NCI-H446 (cell line): ENCODE data around the gene ADAMTS20.

Source experiments
- DNase-seq, 2 experiments: peaks; one replicate each; lab custom pipeline; 2025; lab: John Stamatoyannopoulos, UW

The ADAMTS20 gene

GRCh38 chr12:43312991-43313505 lies 239.0 kb downstream of the ADAMTS20 start:
- no peak for DNase-seq

GRCh38 chr12:43310596-43310995 lies 241.4 kb downstream of the ADAMTS20 start:
- DNase-seq = no peak

GRCh38 chr12:43309959-43310358 lies 242.0 kb downstream of the ADAMTS20 start:
- no peak for DNase-seq

DNA sequence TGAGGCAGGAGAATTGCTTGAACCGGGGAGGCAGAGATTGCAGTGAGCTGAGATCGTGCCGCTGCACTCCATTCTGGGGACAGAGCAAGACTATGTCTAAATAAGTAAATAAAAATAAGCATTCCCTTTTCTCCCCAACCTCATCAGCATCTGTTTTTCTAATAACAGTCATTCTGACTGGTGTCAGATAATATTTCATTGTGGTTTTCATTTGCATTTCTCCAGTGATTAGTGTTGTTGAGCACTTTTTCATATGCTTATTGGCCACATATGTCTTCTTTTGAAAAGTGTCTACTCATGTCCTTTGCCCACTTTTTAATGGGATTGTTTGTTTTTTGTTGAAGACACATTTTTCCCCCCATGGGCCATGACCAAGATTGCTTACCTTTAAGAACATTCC lies 243.2 kb downstream of the ADAMTS20 start:
- no peak for DNase-seq

DNA sequence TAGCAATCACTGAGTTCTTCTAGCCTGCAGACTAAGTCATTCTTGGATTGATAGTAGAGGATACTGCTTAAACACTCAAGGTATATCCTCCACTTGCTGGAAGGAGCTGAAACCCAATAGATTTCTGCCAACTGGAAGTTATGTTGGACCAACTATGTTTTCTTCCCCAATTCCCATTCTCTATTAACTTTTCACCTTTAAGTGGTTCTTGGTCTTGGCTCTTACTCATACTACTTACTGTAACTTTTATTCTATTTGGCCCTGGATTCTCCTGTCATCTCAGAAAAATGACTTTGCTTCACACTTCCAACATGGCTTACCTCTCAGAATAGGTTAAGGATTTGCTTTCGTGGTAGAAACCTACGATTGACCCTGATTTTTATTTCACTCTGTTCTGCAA lies 244.9 kb downstream of the ADAMTS20 start:
- DNase-seq = no peak

DNA sequence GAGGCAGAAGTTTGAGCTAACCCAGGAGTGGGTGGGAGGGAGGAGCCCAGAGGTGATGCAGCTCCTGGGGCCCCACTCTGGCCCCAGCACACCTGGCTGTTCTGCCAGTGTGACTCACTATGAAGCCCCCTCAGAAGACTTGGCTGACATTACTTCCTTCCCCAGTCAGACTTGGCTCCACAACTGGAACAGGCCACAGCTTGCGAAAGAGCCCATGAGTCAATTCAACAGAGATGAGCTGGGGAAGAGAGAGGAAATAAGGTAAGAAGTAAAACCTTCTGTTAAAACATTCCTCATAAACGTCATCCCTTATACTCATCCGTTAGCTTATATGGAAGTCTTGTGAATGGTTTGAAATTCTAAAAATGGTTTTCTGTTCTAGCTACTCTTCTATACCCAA lies 245.9 kb downstream of the ADAMTS20 start:
- no peak for DNase-seq

DNA sequence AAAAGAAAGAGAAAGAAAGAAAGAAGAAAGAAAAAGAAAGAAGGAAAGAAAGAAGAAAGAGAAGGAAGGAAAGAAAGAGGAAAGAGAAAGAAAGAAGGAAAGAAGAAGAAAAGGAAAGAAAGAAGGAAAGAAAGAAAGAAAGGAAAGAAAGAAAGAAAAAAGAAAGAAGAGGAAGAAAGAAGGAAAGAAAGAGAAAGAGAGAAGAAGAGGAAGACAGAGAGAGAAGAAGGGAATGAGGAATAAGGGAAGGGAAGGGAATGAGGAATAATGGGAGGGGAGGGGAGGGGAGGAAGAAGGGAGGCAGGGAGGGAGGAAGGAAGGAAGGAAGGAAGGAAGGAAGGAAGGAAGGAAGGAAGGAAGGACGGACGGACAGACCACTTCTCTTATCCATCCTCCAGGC lies 246.9 kb downstream of the ADAMTS20 start:
- no peak for DNase-seq
